H1 (cell line): ENCODE measurements around the gene PPP1R3G. TPM values are rescaled to one million over a fixed set of nuclear protein-coding genes. Genes with fewer than 3 reads are reported as not detected.

ENCODE experiments used
- BACH1 ChIP-seq: IDR thresholded peaks from 2 replicates; pipeline ENCODE4 v1.6.1; 2012; ENCODE audit warnings: low read length, improper control_type of control experiment
- EP300 ChIP-seq, 2 experiments: IDR thresholded peaks; 1 replicate in 1 of 2; 2 replicates in 1 of 2; pipeline ENCODE4 v1.6.1; 2011 to 2012; ENCODE audit warnings: low read depth in 2 of 2, low read length in 2 of 2, mild to moderate bottlenecking in 2 of 2, borderline replicate concordance in 1 of 2, inconsistent platforms in 1 of 2, moderate library complexity in 1 of 2
- SIN3A ChIP-seq, 2 experiments: IDR thresholded peaks in 1 of 2; conservative IDR thresholded peaks in 1 of 2; 2 replicates each; pipeline ENCODE4 v1.6.1; 2011 to 2012; ENCODE audit warnings: low read length in 2 of 2, improper control_type of control experiment in 1 of 2, low read depth in 1 of 2, mild to moderate bottlenecking in 1 of 2
- SIRT6 ChIP-seq: IDR thresholded peaks from one replicate; pipeline ENCODE4 v1.7.1; 2012; ENCODE audit warnings: low read length, inconsistent platforms
- polyA plus RNA-seq, 7 experiments: library from polyadenylated mRNA; depleted of rRNA in 3 of 7; stranded (reverse) in 5 of 7; unstranded in 2 of 7; fragments of >200 nt in 5 of 7; fragments of 200-250 nt in 2 of 7; gene quantifications; 1 replicate in 5 of 7; 2 replicates in 1 of 7; 4 replicates in 1 of 7; pipeline versions ENCODE4 v1.2.1 to v1.2.3, GENCODE V29; 2011 to 2013; ENCODE audit warnings: missing spikeins in 2 of 7, mixed read lengths in 2 of 7
- total RNA-seq: library from RNA; stranded (reverse); fragmentation: NEBNext Ultra II Directional; extraction: Animal tissue kit (Norgen Biotek cat#: 25700); gene quantifications from 2 replicates; pipeline ENCODE4 v1.2.1, GENCODE V29; 2021

Gene PPP1R3G
- total and polyA plus RNA-seq, 2 of the 8 experiments (the other 6 are each of a cell fraction or from before 2014, with no cell fraction given), result 0.03 to 0.09 TPM

- TF ChIP-seq SIN3A (conservative IDR thresholded peaks at IDR 0.05 in 1 of 2, IDR thresholded peaks at IDR 0.05 in 1 of 2; ENCODE audit: low read depth in 1 of 2, low read length in 2 of 2), result no peak
- TF ChIP-seq BACH1, result no peak
- no peak for TF ChIP-seq EP300 (IDR thresholded peaks at IDR 0.05; ENCODE audit: borderline replicate concordance in 1 of 2, low read depth in 2 of 2, low read length in 2 of 2)
- TF ChIP-seq SIRT6, result no peak
Measured at GRCh38 chr6:5124526-5124925, 39.4 kb downstream of the PPP1R3G start (continued).
